Left ventricle myocardium inferior (tissue), 1 donor: ENCODE data around the gene MRC2. TPM values are rescaled to one million over a fixed set of nuclear protein-coding genes. Genes with fewer than 3 reads are reported as not detected.
"Not testable (repeated sequence)": the region's sequence is repeated elsewhere in the genome, so short reads cannot be mapped to it uniquely, and the experiment has no call there.

ENCODE experiments used
- DNase-seq: peaks from one replicate; pipeline ENCODE4 v3.0.0-alpha.2; 2020
- H3K27ac ChIP-seq: fragments of 200-600 bp; replicated peaks from 2 replicates; pipeline ENCODE4 v1.8.0; 2021
- H3K27me3 ChIP-seq: fragments of 200-600 bp; 2 replicates; pipeline ENCODE4 v1.8.0; 2021; ENCODE audit warnings: low read depth
- H3K36me3 ChIP-seq: fragments of 200-600 bp; 2 replicates; pipeline ENCODE4 v1.8.0; 2021
- H3K4me1 ChIP-seq: fragments of 200-600 bp; 2 replicates; pipeline ENCODE4 v1.8.0; 2021
- H3K4me3 ChIP-seq: fragments of 200-600 bp; 2 replicates; pipeline ENCODE4 v1.8.0; 2021; ENCODE audit warnings: mild to moderate bottlenecking, moderate library complexity
- H3K9me3 ChIP-seq: fragments of 200-600 bp; replicated peaks from 2 replicates; pipeline ENCODE4 v1.8.0; 2021
- CTCF ChIP-seq: fragments of 200-600 bp; IDR thresholded peaks from 2 replicates; pipeline ENCODE4 v1.8.0; 2021; ENCODE audit warnings: antibody characterized with exemption, mild to moderate bottlenecking, borderline replicate concordance
- intact Hi-C: fragments of 100-400 bp; cut with micrococcal nuclease; formaldehyde crosslinking; loops from one replicate; pipeline ENCODE4 v1.11.0; 2022
- total RNA-seq: library from RNA; stranded (reverse); fragmentation: NEBNext Ultra II Directional; extraction: Animal tissue kit (Norgen Biotek cat#: 25700); gene quantifications from one replicate; pipeline ENCODE4 v1.2.1, GENCODE V29; 2021
- donor health status: DM: no; HTN: yes; CAD: no; lungs with severe emphysema.

MRC2 gene
- total RNA-seq, 1 donor from 2014 or later: 22.8 TPM

DNA sequence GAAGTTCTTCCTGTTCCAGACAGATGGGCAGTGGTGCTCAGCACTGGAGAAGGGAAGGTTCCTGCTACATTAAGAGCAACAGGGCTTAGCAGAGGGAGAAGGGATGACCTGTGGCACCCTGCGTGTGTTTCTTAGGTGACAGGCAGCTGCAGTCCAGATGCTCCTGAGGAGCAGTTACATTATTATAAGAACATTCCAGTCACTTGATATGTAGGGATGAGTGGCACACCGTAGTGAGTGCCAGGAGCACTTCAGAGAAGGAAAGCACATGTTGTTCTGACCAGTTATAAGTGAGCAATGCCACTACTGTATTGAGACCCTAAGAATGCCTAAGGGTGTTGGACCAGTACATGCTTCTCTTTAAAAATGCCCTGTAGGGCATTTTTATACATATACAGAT, 39.9 kb upstream of the MRC2 start:
- TF ChIP-seq CTCF: no peak
- H3K36me3 ChIP-seq: peaks cover 47% of the 10 kb centered on the region
- peaks cover 35% of the 10 kb centered on the region for H3K4me1 ChIP-seq
- no peak overlapping the region for H3K4me3 ChIP-seq
- intact Hi-C loops: no loop called here
- peak overlapping the region; percentile 50 for H3K27ac ChIP-seq
- no peak for DNase-seq
- no peaks in the 10 kb centered on the region for H3K9me3 ChIP-seq
- no peaks in the 10 kb centered on the region for H3K27me3 ChIP-seq

DNA sequence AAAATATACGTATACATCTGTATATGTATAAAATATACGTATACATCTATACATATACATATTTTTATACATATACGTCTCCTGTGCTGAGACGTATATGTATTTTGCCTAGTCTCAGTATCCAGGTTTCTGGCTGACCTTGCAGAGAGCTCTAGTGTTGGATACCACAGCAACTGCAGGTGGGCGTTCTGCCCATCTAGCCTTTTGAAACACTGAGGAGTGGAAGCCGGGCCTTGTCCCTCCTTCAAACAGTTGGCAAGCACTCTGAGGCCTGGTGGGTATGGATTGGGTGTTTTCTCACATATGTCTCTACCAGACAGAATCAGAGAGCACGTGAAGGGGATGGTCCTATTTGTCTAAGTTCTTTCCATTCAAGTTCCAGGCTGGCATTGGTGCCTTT, 39.4 kb upstream of the MRC2 start:
- no peak for DNase-seq
- H3K36me3 ChIP-seq: peaks cover 46% of the 10 kb centered on the region
- peak overlapping the region; percentile 50 for H3K27ac ChIP-seq

GRCh38 chr17:62591333-62591732, 36.1 kb upstream of the MRC2 start:
- Histone ChIP-seq H3K36me3 (peaks cover 41% of the 10 kb centered on the region), H3K4me3 (no peak overlapping the region), H3K27me3 (no peaks in the 10 kb centered on the region), H3K9me3 (no peaks in the 10 kb centered on the region), H3K27ac (no peak overlapping the region), H3K4me1 (peaks cover 19% of the 10 kb centered on the region)
- no peak for DNase-seq
- intact Hi-C loops: no loop called here
- no peak for TF ChIP-seq CTCF

More for the DNA sequence above, 39.4 kb upstream of the MRC2 start:
- intact Hi-C loops: no loop called here
- TF ChIP-seq CTCF: no peak
- Histone ChIP-seq H3K9me3 (no peaks in the 10 kb centered on the region), H3K4me3 (no peak overlapping the region), H3K27me3 (no peaks in the 10 kb centered on the region), H3K4me1 (peaks cover 35% of the 10 kb centered on the region)

- Histone ChIP-seq H3K36me3 (peaks cover 41% of the 10 kb centered on the region), H3K4me1 (peaks cover 15% of the 10 kb centered on the region)
- H3K27me3 ChIP-seq, H3K27ac ChIP-seq, H3K4me3 ChIP-seq, DNase-seq, H3K9me3 ChIP-seq, intact Hi-C loops: not testable (repeated sequence)
Measured at GRCh38 chr17:62591822-62592221, 35.6 kb upstream of the MRC2 start.

DNA sequence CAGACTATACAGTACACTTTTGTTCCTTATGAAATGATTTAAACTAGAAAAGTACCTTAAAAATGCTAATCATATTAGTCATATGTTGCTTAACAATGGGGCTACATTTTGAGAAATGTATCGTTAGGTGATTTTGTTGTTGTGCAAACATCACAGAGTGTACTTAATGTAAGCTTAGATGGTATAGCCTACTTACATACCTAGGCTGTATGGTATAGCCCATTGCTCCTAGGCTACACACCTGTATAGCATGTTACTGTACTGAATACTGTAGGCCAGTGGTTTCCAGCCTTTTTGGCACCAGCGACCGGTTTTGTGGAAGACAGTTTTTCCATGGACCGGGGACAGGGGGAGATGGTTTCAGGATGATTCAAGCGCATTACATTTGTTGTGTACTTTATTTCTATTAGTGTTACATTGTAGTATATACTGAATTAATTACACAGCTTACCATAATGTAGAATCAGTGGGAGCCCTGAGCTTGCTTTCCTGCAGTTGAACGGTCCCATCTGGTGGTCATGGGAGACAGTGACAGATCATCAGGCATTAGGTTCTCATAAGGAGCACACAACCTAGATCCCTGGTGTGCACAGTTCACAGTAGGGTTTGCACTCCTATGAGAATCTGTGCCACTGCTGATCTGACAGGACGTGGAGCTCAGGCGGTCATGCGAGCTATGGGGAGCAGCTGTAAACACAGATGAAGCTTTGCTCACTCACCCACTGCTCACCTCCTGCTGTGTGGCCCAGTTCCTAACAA, 35.0 kb upstream of the MRC2 start:
- H3K27ac ChIP-seq: no peak overlapping the region
- H3K36me3 ChIP-seq: peaks cover 42% of the 10 kb centered on the region
- intact Hi-C loops: no loop called here

More for the DNA sequence above, 35.0 kb upstream of the MRC2 start:
- no peak for TF ChIP-seq CTCF
- H3K27me3 ChIP-seq: no peaks in the 10 kb centered on the region
- DNase-seq: no peak
- no peak overlapping the region for H3K4me3 ChIP-seq
- H3K9me3 ChIP-seq: no peaks in the 10 kb centered on the region
- H3K4me1 ChIP-seq: peaks cover 12% of the 10 kb centered on the region
